Measurements from ENCODE around the gene ZFP92. TPM values are rescaled to one million over a fixed set of nuclear protein-coding genes. Genes with fewer than 3 reads are reported as not detected.

Gene ZFP92
- total RNA-seq, 4 donors from 2014 or later = 0.26 to 2.4 (median 0.88) TPM

DNA sequence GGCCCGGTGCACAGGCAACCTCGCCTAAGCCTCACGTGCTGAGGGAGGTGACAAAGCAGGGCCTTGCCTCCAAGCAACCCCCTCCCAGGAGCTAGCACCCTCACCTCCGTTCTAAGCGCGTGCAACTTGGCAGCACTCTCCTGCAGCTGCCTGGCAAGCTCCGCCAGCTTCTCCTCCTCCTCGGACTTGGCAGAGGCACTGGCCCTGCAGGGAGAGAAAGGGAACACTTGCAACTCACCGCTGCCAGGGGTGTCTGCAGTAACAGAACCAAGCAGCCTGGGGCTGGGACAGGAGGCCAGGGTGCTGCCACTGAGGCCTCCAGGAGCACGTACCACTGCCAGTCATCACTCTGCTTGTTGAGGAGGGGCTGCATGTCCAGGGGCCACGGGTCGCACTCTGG is 44.9 kb downstream of the ZFP92 start:
- DNase-seq = no peak
- H3K36me3 ChIP-seq = no peaks in the 10 kb centered on the region

DNA sequence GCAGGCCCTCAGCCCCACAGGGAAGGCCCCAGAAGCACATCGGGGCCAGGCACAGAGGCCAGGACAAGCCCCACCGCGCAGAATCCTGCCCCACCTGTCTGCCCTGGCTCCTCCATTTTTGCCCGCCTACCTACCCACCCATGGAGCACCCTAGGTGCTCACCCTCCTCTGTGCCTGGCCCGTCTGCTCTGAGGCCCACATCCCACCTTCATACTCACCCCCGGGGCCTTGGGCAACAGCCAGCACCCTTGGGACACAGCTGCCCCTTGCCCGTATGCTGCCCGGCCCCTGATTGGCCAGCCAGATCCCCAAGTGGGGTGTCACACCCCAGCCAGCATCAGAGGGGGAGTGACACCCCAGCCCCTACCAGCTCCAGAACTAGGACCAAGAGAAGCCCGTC is 45.4 kb downstream of the ZFP92 start:
- H3K36me3 ChIP-seq = no peaks in the 10 kb centered on the region
- no peaks in the 10 kb centered on the region for H3K4me1 ChIP-seq
- no peaks in the 10 kb centered on the region for H3K27me3 ChIP-seq
- intact Hi-C loops (cut with DNase I; ENCODE audit: low total_unique reads) = no loop called here
- no peak overlapping the region for H3K4me3 ChIP-seq
- no peak for DNase-seq
- H3K27ac ChIP-seq = no peak overlapping the region
- H3K9me3 ChIP-seq = no peaks in the 10 kb centered on the region
- TF ChIP-seq, protein P1, sequence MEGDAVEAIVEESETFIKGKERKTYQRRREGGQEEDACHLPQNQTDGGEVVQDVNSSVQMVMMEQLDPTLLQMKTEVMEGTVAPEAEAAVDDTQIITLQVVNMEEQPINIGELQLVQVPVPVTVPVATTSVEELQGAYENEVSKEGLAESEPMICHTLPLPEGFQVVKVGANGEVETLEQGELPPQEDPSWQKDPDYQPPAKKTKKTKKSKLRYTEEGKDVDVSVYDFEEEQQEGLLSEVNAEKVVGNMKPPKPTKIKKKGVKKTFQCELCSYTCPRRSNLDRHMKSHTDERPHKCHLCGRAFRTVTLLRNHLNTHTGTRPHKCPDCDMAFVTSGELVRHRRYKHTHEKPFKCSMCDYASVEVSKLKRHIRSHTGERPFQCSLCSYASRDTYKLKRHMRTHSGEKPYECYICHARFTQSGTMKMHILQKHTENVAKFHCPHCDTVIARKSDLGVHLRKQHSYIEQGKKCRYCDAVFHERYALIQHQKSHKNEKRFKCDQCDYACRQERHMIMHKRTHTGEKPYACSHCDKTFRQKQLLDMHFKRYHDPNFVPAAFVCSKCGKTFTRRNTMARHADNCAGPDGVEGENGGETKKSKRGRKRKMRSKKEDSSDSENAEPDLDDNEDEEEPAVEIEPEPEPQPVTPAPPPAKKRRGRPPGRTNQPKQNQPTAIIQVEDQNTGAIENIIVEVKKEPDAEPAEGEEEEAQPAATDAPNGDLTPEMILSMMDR (IDR thresholded peaks at IDR 0.05) = no peak

More for the DNA sequence above, 44.9 kb downstream of the ZFP92 start:
- TF ChIP-seq POLR2A (IDR thresholded peaks at IDR 0.05) = no peak
- TF ChIP-seq, protein P1 (IDR thresholded peaks at IDR 0.05) = no peak
- Histone ChIP-seq H3K27ac (no peak overlapping the region), H3K9me3 (no peaks in the 10 kb centered on the region), H3K4me1 (no peaks in the 10 kb centered on the region), H3K27me3 (no peaks in the 10 kb centered on the region), H3K4me3 (no peak overlapping the region)
- intact Hi-C loops (cut with DNase I; ENCODE audit: low total_unique reads) = no loop called here

DNA sequence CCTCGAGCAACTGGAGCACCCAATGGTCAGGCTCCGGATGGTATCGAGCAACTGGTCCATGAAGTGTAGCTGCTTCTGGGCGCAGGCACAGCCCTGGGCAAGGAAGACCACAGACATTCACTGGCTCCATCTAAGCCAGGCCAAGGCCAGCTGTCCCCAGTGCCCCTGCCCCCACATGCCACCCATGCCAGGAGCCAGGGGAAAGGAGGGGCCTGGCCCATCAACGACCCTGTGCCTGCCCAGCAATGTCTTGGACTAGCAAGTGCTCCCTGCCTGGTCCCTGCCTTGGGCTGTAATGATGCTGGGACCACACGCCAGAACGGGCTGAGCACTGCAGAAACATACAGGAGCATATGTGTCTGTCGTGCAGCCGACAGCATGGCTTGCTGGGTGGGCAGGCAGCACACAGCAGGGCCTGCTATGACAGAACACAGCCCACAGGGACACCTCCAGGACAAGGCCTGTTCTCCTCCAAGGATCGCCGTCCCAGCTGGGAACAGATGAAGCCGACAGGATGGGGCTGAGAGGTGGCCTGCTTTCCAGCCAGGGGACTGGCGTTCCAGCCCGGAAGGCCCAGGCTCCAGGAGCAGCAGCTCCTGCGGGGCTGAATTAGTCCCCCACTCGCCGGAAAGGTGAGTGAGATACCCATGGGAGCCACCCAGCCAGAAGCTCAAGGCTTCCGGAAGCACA is 46.0 kb downstream of the ZFP92 start:
- intact Hi-C loops (cut with DNase I; ENCODE audit: low total_unique reads) = no loop called here
- Histone ChIP-seq H3K4me1 (no peaks in the 10 kb centered on the region), H3K36me3 (no peaks in the 10 kb centered on the region), H3K27ac (no peak overlapping the region), H3K9me3 (no peaks in the 10 kb centered on the region), H3K4me3 (no peak overlapping the region), H3K27me3 (no peaks in the 10 kb centered on the region)
- TF ChIP-seq, protein P1 (IDR thresholded peaks at IDR 0.05) = no peak
- TF ChIP-seq POLR2A (IDR thresholded peaks at IDR 0.05) = no peak
- no peak for DNase-seq

DNA sequence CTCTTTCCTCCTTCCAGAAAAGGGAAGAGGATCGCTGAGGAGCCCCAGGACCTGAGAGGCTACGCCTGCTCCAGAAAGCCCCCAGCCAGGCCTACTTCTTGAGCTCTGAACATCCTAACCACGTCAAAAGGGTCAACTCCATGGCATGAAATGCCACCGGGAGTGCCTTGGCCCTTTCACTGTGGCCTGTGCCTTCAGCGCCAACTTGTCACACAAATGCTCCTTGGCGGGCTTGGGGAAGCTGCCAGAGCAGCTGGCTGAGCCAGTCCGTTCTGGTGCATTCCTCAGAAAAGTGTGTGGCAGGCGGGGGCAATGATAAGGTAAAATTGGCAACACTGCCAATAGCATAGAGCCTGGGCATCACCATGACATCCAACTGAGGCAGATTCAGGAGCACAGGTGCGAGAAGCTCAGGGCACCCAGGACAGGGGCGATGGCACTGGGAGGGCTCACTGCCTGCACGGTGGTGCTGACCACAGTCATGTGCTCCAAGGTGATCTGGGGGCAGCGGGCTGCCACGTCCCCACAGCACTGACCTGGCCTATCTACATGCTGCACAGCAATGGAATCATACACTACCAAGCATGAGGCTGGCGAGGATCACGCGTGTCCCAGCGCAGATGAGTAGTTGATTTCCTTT is 46.7 kb downstream of the ZFP92 start:
- no peak overlapping the region for H3K27ac ChIP-seq
- intact Hi-C loops (cut with DNase I; ENCODE audit: low total_unique reads) = no loop called here
- no peak for DNase-seq
- no peaks in the 10 kb centered on the region for H3K27me3 ChIP-seq
- no peak for TF ChIP-seq POLR2A (IDR thresholded peaks at IDR 0.05)
- TF ChIP-seq, protein P1 (IDR thresholded peaks at IDR 0.05) = no peak
- H3K4me3 ChIP-seq = no peak overlapping the region
- no peaks in the 10 kb centered on the region for H3K4me1 ChIP-seq
- no peaks in the 10 kb centered on the region for H3K36me3 ChIP-seq
- H3K9me3 ChIP-seq = no peaks in the 10 kb centered on the region

DNA sequence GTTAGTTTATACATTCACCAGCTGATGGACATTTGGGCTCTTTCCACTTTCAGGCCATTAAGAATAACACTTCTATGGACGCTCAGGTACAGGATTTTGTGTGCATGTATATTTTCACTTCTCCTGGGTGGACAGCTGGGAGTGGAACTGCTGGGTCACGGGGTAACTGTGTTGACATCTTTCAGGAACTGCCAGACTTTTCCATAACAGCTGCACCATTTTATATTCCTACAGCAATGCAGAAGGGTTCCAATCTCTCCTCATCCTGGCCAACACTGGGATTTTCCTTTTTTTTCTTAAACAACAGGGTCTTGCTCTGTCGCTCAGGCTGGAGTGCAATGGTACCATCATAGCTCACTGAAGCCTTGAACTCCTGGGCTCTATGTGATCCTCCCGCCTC is 47.2 kb downstream of the ZFP92 start:
- Histone ChIP-seq H3K4me3 (no peak overlapping the region), H3K27me3 (no peaks in the 10 kb centered on the region), H3K27ac (no peak overlapping the region), H3K36me3 (no peaks in the 10 kb centered on the region), H3K4me1 (no peaks in the 10 kb centered on the region), H3K9me3 (no peaks in the 10 kb centered on the region)
- TF ChIP-seq, protein P1 (IDR thresholded peaks at IDR 0.05) = no peak
- TF ChIP-seq POLR2A (IDR thresholded peaks at IDR 0.05) = no peak
- intact Hi-C loops (cut with DNase I; ENCODE audit: low total_unique reads) = no loop called here
- DNase-seq = no peak
